HCT116 (cell line): ENCODE results near the gene TMEM109. TPM values are rescaled to one million over a fixed set of nuclear protein-coding genes. Genes with fewer than 3 reads are reported as not detected.

ENCODE experiments used
- ATAC-seq: fragments of 200-7000 bp; cut with Tn5 transposase; 2 replicates; pipeline ENCODE4 v1.9.1; 2020; ENCODE audit warnings: mild to moderate bottlenecking, moderate library complexity
- BruUV-seq: library from RNA; stranded (reverse); fragments of 400-500 nt; replicated peaks from 2 replicates; lab custom pipeline; 2021; lab: Mats Ljungman, UMichigan
- CTCF ChIA-PET: fragments of 300-600 bp; sonication (Branson Sonifier 250); formaldehyde crosslinking; loops from one replicate; lab custom pipeline; 2021; ENCODE audit warnings: antibody characterized with exemption; lab: Charles Lee
- POLR2A ChIA-PET: fragments of 300-600, 350-600 bp; sonication (Branson Sonifier 250); formaldehyde crosslinking; loops from one replicate; lab custom pipeline; 2021; ENCODE audit warnings: antibody characterized with exemption; lab: Charles Lee
- RAD21 ChIA-PET, 2 experiments: fragments of 300-600 bp; sonication (Branson Sonifier 250); formaldehyde crosslinking; loops; one replicate each; lab custom pipeline; 2023; ENCODE audit warnings: low total read pairs in 2 of 2; ENCODE audit not compliant: uncharacterized antibody in 2 of 2, unreplicated experiment in 2 of 2, low non-redundant PET in 1 of 2; lab: Charles Lee
- DNase-seq: peaks from one replicate; pipeline ENCODE4 v3.0.0-alpha.2; 2010; ENCODE audit warnings: low read depth, low spot score
- H2AFZ ChIP-seq: fragments of 200-600 bp; shearing (Covaris generic), sonication (generic); 2 replicates; pipeline ENCODE4 v1.6.1; 2017; ENCODE audit warnings: low read depth, mixed run types, mixed read lengths, antibody characterized with exemption, low read length; ENCODE audit not compliant: poor library complexity, severe bottlenecking
- H3K27ac ChIP-seq: 2 replicates; pipeline ENCODE4 v1.5.1; 2012; ENCODE audit warnings: low read depth, low read length
- H3K27me3 ChIP-seq: fragments of 200-600 bp; sonication (generic); 2 replicates; pipeline ENCODE4 v1.6.1; 2016; ENCODE audit warnings: mixed run types, low read length, mixed read lengths; ENCODE audit not compliant: insufficient read depth
- H3K36me3 ChIP-seq, 2 experiments: fragments of 200-500 bp in 1 of 2; fragments of 200-600 bp in 1 of 2; sonication (Bioruptor generic) in 1 of 2; sonication (generic) in 1 of 2; 2 replicates each; pipeline versions ENCODE4 v1.5.1 to v1.6.1; 2014 to 2016; ENCODE audit warnings: low read length in 2 of 2, inconsistent platforms in 1 of 2, mixed read lengths in 1 of 2, mixed run types in 1 of 2; ENCODE audit not compliant: insufficient read depth in 2 of 2, control insufficient read depth in 1 of 2
- H3K4me1 ChIP-seq, 2 experiments: fragments of 200-600 bp in 1 of 2; sonication (generic) in 1 of 2; 2 replicates each; pipeline versions ENCODE4 v1.5.1 to v1.6.1; 2012 to 2017; ENCODE audit warnings: low read length in 2 of 2, inconsistent platforms in 1 of 2, mild to moderate bottlenecking in 1 of 2, mixed read lengths in 1 of 2, mixed run types in 1 of 2, moderate library complexity in 1 of 2; ENCODE audit not compliant: insufficient read depth in 2 of 2, control insufficient read depth in 1 of 2
- H3K4me2 ChIP-seq: fragments of 200-600 bp; sonication (generic); 2 replicates; pipeline ENCODE4 v1.6.1; 2017; ENCODE audit warnings: mixed run types, low read length, mixed read lengths
- H3K4me3 ChIP-seq, 2 experiments: fragments of 200-600 bp in 1 of 2; sonication (generic) in 1 of 2; replicated peaks in 1 of 2; 2 replicates each; pipeline ENCODE4 v1.5.1; 2011 to 2016; ENCODE audit warnings: low read length in 2 of 2, control low read depth in 1 of 2, low read depth in 1 of 2, mild to moderate bottlenecking in 1 of 2, mixed read lengths in 1 of 2, mixed run types in 1 of 2
- H3K79me2 ChIP-seq: fragments of 200-600 bp; sonication (generic); 2 replicates; pipeline ENCODE4 v1.6.1; 2017; ENCODE audit warnings: mild to moderate bottlenecking, mixed run types, low read length, moderate library complexity, mixed read lengths; ENCODE audit not compliant: insufficient read depth
- H3K9ac ChIP-seq: fragments of 200-600 bp; sonication (generic); 2 replicates; pipeline ENCODE4 v1.6.1; 2016; ENCODE audit warnings: low read length, mixed read lengths
- H3K9me2 ChIP-seq: fragments of 200-600 bp; sonication (generic), shearing (Covaris generic); 2 replicates; pipeline ENCODE4 v1.6.1; 2017; ENCODE audit warnings: mixed run types, mild to moderate bottlenecking, moderate library complexity; ENCODE audit not compliant: insufficient read depth
- H3K9me3 ChIP-seq, 2 experiments: fragments of 200-500 bp in 1 of 2; fragments of 200-600 bp in 1 of 2; sonication (Bioruptor generic) in 1 of 2; sonication (generic) in 1 of 2; 2 replicates each; pipeline ENCODE4 v1.6.1; 2014 to 2017; ENCODE audit warnings: low read length in 2 of 2, mixed read lengths in 2 of 2, inconsistent platforms in 1 of 2, low read depth in 1 of 2, mild to moderate bottlenecking in 1 of 2, mixed run types in 1 of 2, moderate library complexity in 1 of 2; ENCODE audit not compliant: control insufficient read depth in 1 of 2, insufficient read depth in 1 of 2
- H4K20me1 ChIP-seq: fragments of 200-600 bp; sonication (generic), shearing (Covaris generic); 2 replicates; pipeline ENCODE4 v1.6.1; 2017; ENCODE audit warnings: mixed run types, mild to moderate bottlenecking, moderate library complexity; ENCODE audit not compliant: insufficient read depth
- ATF3 ChIP-seq: IDR thresholded peaks from 2 replicates; pipeline ENCODE4 v1.6.1; 2012
- CBX3 ChIP-seq: IDR thresholded peaks from 2 replicates; pipeline ENCODE4 v1.6.1; 2012; ENCODE audit warnings: low read depth
- CEBPB ChIP-seq: IDR thresholded peaks from 2 replicates; pipeline ENCODE4 v1.6.1; 2012; ENCODE audit warnings: low read depth
- CTCF ChIP-seq, 3 experiments: fragments of 200-600 bp in 1 of 3; sonication (generic) in 1 of 3; IDR thresholded peaks in 2 of 3; conservative IDR thresholded peaks in 1 of 3; 2 replicates each; pipeline ENCODE4 v1.5.1; 2012 to 2017; ENCODE audit warnings: low read depth in 2 of 3, low read length in 2 of 3, antibody characterized with exemption in 1 of 3, borderline replicate concordance in 1 of 3, control low read depth in 1 of 3, mild to moderate bottlenecking in 1 of 3, mixed read lengths in 1 of 3, mixed run types in 1 of 3, moderate library complexity in 1 of 3; ENCODE audit not compliant: insufficient read depth in 1 of 3
- EGR1 ChIP-seq: IDR thresholded peaks from 2 replicates; pipeline ENCODE4 v1.6.1; 2012; ENCODE audit warnings: low read depth
- ELF1 ChIP-seq: IDR thresholded peaks from 2 replicates; pipeline ENCODE4 v1.6.1; 2012; ENCODE audit warnings: low read depth, borderline replicate concordance
- EZH2 ChIP-seq: fragments of 200-600 bp; sonication (generic); IDR thresholded peaks from 2 replicates; pipeline ENCODE4 v1.6.1; 2017; ENCODE audit warnings: antibody characterized with exemption, mixed run types
- FOSL1 ChIP-seq: IDR thresholded peaks from 2 replicates; pipeline ENCODE4 v1.6.1; 2012; ENCODE audit warnings: low read depth
- JUND ChIP-seq: IDR thresholded peaks from 2 replicates; pipeline ENCODE4 v1.6.1; 2012
- MAX ChIP-seq: IDR thresholded peaks from 2 replicates; pipeline ENCODE4 v1.6.1; 2012
- POLR2A ChIP-seq: IDR thresholded peaks from 2 replicates; pipeline ENCODE4 v1.7.0; 2011; ENCODE audit warnings: borderline replicate concordance; ENCODE audit not compliant: insufficient read depth, insufficient read length; ENCODE audit errors: extremely low read depth
- POLR2AphosphoS5 ChIP-seq: IDR thresholded peaks from 2 replicates; pipeline ENCODE4 v1.6.1; 2011; ENCODE audit warnings: mild to moderate bottlenecking, low read depth, low read length, moderate library complexity
- RAD21 ChIP-seq: IDR thresholded peaks from 2 replicates; pipeline ENCODE4 v1.6.1; 2012; ENCODE audit warnings: low read depth, mild to moderate bottlenecking
- REST ChIP-seq: IDR thresholded peaks from 2 replicates; pipeline ENCODE4 v1.6.1; 2012; ENCODE audit warnings: low read depth
- SIN3A ChIP-seq: IDR thresholded peaks from 2 replicates; pipeline ENCODE4 v1.6.1; 2012; ENCODE audit warnings: low read depth
- SP1 ChIP-seq: IDR thresholded peaks from 2 replicates; pipeline ENCODE4 v1.6.1; 2012; ENCODE audit warnings: low read depth
- TCF7L2 ChIP-seq: IDR thresholded peaks from 2 replicates; pipeline ENCODE4 v1.7.0; 2011; ENCODE audit warnings: borderline replicate concordance, inconsistent platforms; ENCODE audit not compliant: insufficient read depth, insufficient read length; ENCODE audit errors: extremely low read depth
- YY1 ChIP-seq: IDR thresholded peaks from 2 replicates; pipeline ENCODE4 v1.6.1; 2011; ENCODE audit warnings: low read length, low read depth, moderate library complexity, mild to moderate bottlenecking; ENCODE audit not compliant: insufficient replicate concordance; ENCODE audit errors: extremely low read depth
- ZBTB33 ChIP-seq: IDR thresholded peaks from 2 replicates; pipeline ENCODE4 v1.6.1; 2011; ENCODE audit warnings: mild to moderate bottlenecking, low read length, moderate library complexity; ENCODE audit not compliant: insufficient replicate concordance; ENCODE audit errors: extremely low read depth
- ZFX ChIP-seq: fragments of 450-650 bp; IDR thresholded peaks from 2 replicates; pipeline ENCODE4 v1.6.1; 2017
- intact Hi-C: fragments of 100-400 bp; cut with micrococcal nuclease; formaldehyde crosslinking; loops from 2 replicates; pipeline ENCODE4 v1.10.0; 2022
- total RNA-seq: library from RNA; stranded (reverse); gene quantifications from one replicate; pipeline ENCODE4 v1.2.1, GENCODE V29; 2021; ENCODE audit not compliant: unreplicated experiment

Gene TMEM109
- total RNA-seq, 1 experiment from 2014 or later: 44.4 TPM

GRCh38 chr11:60870733-60871377 is 43.1 kb upstream of the TMEM109 start:
- no TSS peak for BruUV-seq
- Histone ChIP-seq H3K79me2 (no peaks in the 10 kb centered on the region), H3K9ac (no peak overlapping the region), H4K20me1 (no peaks in the 10 kb centered on the region), H3K27me3 (no peaks in the 10 kb centered on the region), H2AFZ (no peak overlapping the region), H3K36me3 (no peaks in the 10 kb centered on the region), H3K4me2 (no peak overlapping the region), H3K9me3 (no peaks in the 10 kb centered on the region), H3K4me3 (no peak overlapping the region), H3K27ac (no peak overlapping the region), H3K4me1 (peaks cover 0 to 4% of the 10 kb centered on the region in 2 experiments; a peak in 2 of 4 replicates), H3K9me2 (no peaks in the 10 kb centered on the region)
- TF ChIP-seq JUND (no peak), MAX (no peak), POLR2A (no peak), ZFX (no peak), SIN3A (no peak), ZBTB33 (no peak), POLR2AphosphoS5 (no peak), ELF1 (no peak), CEBPB (no peak), RAD21 (no peak), TCF7L2 (no peak), EZH2 (no peak), FOSL1 (no peak), CTCF (IDR thresholded peaks at IDR 0.05 in 2 of 3, conservative IDR thresholded peaks at IDR 0.05 in 1 of 3; ENCODE audit: borderline replicate concordance in 1 of 3, insufficient read depth in 1 of 3, low read depth in 2 of 3, low read length in 2 of 3) (no peak), YY1 (no peak), REST (no peak), CBX3 (no peak), EGR1 (no peak), ATF3 (no peak), SP1 (no peak)
- intact Hi-C loops: no loop called here
- ATAC-seq (no peak), DNase-seq (no peak)
- POLR2A ChIA-PET: no interaction called here
- CTCF ChIA-PET: interaction anchor here (1.0 kb wide), 1 partner anchor 16 kb away, joined by 3 read pairs; no protein-coding TSS in a partner anchor
- RAD21 ChIA-PET: no interaction called here
